Lung microvascular endothelial cell (primary cell): ENCODE measurements around the gene FLT1. TPM values are rescaled to one million over a fixed set of nuclear protein-coding genes. Genes with fewer than 3 reads are reported as not detected.

ENCODE experiments used
- DNase-seq, 2 donors: peaks; one replicate each; pipeline versions ENCODE4 v3.0.0 to v3.0.0-alpha.2; 2010; ENCODE audit warnings: low read depth in 2 of 2
- total RNA-seq: library from RNA; depleted of rRNA; stranded (reverse); fragments of >200 nt; gene quantifications from 2 replicates; pipeline ENCODE4 v1.2.1, GENCODE V29; 2014

FLT1 gene
- total RNA-seq, 1 donor from 2014 or later: 3.4 TPM

DNA sequence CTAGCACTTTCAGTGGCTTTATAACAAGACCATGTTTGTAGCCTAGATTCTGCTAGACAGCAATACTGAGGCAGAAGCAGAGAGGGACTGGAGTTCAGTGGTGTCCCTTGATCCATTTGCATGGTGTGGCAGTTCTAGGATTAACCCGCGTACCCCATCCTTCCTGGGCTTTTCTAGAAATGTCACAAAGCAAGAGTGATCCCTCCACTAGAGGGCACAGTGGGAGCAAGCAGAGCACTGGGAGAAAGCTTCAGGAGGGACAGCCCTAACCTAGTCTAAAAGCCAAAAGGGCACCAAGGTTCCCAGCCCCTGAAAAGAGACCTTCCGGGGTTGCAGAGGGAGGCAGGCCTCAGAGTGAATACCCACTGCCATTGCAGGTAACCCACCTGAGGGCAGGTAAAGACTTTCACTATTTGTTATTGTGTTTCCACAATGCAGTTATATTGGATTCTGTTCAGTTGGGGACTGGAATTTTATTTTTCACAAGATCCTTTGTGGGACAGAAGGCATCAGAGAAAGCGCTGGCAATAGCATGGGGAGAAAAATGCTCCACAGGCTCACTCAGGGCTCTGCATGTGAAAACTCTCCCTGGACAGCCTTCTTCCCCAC is 170.6 kb downstream of the FLT1 start:
- DNase-seq: peak; percentile 83 to 85

DNA sequence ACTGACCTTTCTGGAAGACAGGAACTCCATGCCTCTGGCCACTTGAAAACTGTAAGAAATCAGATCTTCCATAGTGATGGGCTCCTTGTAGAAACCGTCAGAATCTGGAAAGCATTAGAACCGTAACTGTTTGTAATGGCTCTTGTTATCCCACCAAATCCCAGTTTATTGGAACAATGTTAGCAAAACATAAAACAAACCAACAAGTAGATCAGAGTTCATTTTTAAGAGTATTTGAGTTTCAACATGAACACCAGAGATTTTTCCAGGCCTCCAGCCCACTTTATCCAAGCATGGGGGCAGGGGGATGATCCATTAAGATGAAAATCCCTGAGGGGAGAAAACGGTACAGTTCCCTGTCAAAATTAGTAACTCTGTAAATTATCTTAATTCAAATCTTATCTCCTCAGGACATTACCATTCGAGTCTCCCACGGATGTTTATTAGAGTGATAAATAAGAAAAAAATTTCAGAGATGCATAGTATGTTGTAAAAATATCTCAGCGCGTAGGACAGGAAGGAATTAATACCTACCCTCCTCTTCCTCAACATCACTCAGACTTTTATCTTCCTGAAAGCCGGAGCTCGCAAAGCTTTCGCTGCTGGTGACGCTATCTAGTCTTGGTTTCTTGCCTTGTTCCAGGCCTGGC is 172.5 kb downstream of the FLT1 start:
- DNase-seq: peak in 1 of 2 donors; percentile 73

DNA sequence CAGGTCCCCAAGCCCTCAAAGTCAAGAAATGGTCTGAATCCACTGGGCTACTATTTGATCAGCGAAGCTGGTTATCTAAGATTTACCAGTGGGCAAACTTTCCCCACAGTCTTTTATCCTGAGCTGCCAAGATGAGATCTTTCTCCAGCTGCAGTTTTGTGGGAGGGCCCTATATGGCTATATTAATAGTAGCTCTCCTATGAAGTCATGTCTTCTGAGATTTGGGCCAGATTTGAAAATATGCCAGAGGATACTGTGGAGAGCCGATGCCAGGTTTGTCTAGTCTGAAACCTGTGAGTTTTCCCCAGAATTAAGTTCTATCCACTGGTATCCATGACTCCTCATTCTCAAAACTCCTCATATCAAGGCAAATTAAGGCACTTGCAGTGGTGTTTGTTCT is 173.2 kb downstream of the FLT1 start:
- DNase-seq: peak in 1 of 2 donors; percentile 44

DNA sequence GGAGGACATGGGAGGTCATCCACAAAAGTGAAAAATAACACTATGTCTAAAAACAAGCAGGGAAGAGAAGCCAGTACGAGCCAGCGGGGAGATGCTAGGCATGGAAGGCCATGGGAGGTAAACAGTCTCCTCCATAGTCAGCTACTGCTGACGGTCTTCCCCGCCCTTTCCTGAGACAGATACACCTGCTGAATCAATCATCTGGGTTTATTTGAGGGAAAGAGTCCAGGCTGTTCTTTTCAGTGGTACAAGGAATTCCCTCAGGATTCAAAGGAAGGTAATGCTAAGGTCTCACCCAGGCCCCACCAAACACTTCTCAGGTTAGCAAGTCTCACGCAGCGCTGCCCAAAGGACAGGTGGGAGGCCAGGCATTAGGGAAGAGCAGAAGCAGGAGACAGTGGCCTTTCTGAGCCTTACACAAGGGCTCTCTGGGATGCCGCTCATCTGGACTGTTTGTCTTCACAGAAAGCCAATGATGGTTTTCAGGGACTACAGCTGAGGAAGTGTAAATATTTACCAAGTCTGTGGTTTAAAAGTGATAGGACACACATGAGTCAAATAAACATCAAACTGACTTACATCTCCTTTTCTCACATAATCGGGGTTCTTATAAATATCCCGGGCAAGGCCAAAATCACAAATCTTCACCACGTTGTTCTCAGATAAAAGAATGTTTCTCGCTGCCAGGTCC is 173.9 kb downstream of the FLT1 start:
- DNase-seq: no peak

DNA sequence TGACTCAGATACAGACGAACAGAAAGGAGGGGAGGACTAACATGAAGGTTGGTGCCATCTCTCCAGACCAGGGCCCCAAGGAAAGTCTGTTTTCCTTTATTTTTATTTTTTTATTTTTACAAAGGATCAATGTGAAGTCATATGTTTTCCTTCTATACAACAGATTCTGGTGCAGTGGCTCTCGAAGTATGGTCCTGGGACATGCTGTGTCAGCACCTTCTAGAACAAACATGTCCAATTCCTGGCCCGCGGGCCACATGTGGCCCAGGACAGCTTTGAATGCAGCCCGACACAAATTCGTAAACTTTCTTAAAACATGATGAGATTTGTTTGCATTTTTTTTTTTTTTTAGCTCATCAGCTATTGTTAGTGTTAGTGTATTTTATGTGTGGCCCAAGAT is 174.7 kb downstream of the FLT1 start:
- DNase-seq: no peak

DNA sequence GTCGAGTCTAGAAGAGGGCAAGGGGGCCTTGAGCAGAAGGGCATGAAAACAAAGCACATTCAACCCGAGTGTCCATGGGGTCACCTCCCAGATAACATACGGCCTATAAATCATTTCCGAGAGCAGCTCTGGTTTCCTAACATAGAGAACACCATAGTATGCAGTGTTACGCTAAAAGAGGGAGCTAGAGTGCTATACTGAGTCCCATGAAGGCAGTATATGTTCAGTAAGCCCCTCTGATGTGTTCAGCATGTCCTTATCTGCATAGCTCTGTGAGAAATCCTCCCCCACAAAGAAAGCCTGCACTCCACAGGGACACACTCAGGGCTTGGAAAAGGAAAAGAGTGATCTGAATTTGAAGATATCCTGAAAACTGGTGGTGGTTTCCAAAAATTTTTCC is 175.4 kb downstream of the FLT1 start:
- DNase-seq: no peak

DNA sequence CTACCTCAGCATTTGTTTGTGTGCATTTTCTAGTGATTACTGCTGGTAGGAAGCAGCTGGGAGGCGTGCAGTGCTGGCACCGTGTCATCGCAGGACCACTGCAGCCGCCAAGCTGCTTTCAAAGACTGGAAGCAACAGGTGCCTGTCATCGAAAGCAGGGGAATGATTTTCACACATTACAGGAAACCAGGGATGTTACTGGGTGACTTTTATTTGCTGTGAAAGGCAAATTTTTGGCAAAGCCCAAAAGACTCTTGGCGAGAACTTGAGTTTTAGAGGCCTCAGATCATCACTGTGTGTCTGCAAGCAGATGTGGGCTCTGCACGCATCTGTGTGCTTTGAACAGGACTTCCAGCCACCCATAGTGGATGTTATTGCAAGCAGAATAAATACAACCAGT is 176.4 kb downstream of the FLT1 start:
- DNase-seq: peak in 1 of 2 donors; percentile 31

DNA sequence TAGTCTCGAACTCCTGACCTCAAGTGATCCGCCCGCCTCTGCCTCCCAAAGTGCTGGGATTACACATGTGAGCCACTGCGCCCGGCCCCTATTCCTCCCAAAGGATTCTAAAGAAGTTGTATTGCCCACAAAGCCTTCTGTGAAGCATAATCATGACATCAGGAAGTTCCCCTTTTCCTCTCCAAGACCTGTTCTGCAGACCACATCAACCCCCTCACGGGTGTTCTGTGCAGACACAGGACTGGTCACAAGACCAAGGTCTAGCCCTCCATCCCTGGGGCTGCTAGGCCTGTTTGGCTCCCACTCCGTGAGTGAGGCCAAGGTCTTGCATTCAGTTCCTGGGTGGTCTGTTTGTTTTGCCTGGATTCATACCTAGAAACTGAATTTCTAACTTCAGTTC is 178.1 kb downstream of the FLT1 start:
- no peak for DNase-seq

DNA sequence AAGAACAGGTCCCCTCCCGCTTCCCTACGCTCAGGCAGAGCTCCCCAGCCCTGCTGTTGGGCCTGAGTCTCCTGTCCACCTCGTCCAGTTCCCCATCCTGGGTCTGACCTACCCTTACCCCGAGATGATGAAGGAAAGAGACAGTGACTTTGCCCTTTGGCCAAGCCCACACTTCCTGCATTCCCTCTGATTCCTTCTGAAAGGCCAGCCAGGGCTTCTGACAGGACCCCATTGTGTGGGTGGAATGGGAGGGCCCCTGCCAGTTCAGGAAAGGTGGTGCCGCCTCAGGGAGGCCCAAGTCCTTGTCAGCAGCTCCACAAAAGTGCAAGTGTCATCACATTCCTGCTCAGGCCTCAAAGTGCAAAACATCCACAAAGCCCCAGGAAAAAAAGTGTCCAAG is 178.8 kb downstream of the FLT1 start:
- no peak for DNase-seq

DNA sequence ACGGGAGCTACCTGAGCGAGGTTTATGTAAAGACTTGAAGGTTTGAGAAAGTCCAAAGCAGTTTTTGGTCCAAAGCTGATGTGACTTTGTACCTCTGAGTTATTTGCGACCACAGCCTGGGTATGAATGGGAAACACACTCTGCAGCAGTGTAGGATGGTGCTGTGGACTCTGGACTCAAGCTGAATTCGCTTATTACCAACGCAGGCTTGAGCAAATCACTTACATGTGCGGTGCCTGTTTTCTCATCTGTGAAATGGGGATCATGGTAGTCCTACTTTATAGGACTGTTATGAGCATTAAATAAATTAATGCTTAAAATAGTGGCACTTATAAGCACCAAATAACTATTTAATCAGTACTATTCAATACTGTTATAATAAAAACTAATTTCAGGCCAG is 180.0 kb downstream of the FLT1 start:
- no peak for DNase-seq

DNA sequence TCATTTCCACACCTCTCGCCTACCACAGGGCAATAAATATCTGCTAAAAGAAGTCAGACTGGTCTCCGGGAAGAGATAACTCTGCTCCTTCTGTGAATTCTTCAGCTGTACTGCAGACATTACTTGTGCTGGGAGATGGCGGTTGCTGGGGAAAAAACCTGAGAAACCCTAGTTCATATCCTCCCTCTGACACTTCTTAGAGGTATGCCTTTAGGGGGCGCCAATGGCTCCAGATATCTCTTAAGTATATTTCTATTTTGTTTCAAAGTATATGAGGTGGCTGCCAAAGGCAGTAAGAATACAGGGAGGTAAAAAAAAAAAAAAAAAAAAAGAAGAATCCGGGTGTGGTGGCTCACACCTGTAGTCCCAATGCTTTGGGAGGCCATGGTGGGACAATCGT is 181.3 kb downstream of the FLT1 start:
- DNase-seq: peak; percentile 48 to 80

DNA sequence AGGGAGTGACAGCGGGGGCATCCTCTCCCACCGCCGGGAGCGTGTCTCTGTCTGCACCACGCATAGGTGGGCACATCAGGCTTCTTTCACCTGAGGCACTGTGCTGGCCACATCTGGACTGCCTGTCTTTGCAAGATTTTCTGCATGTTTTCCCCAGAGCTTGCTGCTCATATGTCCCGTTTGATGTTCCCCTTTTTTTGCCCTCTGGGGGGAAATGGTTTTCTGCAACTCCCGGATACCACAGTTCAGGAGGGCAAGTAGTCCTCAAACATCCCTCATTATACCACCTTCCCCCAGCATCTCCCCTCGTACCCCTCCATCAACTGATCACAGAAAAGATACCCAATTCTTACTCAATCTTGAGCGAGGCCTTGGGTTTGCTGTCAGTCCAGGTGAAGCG is 188.6 kb downstream of the FLT1 start:
- no peak for DNase-seq

DNA sequence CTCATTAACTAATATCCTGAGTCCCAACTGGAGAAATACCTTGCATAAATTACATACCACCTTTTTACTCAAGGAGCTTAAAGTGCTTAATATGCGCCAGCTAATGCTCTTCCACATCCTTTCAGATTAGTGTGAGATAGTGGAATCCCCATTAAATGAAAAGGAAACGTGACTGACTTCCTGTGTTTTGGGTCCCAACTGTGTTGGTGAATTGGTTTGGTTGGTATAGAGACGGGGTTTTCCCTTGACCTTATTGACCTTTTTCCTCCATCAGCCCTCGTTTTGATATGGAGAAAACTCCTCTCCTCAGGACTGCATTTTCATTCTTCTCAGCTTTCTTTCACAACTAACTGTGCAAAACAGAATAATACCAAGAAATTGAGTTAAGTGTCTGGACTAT is 193.1 kb downstream of the FLT1 start:
- peak; percentile 62 to 64 for DNase-seq

DNA sequence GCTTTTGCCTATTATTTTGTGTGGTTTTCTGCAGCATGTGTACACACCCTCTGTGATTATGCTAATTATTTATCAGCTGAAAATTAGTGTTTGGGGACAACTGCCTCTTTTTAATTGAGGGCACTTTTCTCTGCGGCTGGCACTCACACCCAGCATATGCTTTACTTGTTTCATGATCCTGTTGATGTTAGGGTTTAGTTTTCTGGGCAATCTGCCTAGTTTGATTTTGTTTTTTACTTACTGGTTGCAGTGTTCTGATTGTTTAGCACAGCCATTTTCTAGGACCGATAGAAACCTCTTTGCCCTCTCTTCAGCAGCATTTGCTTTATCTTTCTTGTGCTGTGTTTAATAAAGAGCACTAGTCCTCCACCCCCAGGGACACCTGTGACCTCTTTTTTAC is 195.0 kb downstream of the FLT1 start:
- no peak for DNase-seq

DNA sequence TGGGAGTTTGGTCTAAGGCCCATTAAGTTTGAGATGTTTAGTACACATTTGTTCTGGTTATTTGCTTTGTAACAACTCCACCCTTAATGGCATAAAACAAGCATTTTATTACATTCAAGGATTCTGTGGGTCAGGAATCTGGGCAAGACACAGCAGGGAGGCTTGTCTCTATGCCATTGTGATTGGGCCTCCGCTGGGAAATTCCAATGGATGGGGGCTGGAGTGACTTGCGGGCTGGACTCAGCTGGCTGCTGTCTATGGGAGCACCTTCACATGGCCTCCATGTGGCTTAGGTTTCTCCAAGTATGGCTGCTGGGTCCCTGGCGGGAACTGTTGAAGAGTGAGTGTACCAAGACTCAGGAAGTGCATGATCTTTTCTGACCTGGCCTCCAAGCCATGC is 197.6 kb downstream of the FLT1 start:
- DNase-seq: no peak

DNA sequence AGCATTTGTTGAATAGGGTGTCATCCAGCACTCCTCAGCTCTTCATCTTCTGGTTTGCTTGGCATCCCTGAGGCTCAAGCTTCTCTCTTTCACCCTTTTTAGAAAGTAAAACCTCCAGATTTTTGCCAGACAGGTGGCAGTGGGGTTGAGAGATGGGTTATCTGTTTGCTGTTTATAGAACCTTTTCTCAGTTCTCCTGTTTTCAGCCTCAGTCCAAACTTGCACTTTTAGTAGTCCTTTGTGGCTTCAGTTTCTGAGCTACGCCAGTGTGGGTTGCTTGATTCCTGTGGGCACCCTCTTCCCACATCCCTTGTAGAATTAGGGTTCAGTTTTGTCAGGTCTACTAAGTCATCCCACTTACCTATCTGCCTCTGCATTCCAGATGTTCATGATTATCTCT is 208.7 kb downstream of the FLT1 start:
- no peak for DNase-seq

DNA sequence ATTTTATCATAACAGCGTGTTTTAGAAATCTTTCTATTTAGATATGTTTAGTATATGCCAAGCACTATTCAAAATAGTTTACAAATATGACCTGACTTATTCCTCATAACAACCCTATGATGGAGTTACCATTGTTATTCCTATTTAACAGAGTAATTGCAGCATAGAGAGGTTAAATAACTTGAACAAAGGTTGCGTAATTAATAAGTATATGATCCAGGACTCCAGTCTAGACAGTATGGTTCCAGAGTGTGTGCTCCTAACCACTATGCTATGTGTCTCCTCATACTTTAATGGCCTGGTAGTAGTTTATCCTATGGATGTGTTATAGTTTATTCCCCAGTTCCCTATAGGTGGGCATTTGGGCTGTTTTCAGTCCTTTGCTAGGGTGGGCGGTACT is 211.3 kb downstream of the FLT1 start:
- DNase-seq: no peak

DNA sequence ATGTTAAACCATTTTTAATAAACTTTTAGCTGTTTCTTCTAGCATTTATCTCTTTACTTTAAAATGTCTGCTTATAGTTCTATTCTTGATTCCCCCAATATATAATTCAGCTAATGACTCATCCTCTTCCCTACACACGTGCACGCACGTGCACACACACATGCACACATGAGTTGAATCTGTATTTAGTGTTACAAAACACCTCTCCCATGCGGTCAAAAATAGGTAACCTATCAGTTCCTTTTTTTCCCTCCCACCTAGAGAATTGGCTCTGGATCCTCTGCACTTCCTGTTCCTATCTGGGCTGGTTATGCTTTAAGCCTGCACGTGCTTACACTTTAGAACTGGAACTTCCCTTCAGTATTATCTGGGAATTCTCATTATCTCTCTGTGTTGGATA is 212.5 kb downstream of the FLT1 start:
- DNase-seq: peak in 1 of 2 donors; percentile 58

DNA sequence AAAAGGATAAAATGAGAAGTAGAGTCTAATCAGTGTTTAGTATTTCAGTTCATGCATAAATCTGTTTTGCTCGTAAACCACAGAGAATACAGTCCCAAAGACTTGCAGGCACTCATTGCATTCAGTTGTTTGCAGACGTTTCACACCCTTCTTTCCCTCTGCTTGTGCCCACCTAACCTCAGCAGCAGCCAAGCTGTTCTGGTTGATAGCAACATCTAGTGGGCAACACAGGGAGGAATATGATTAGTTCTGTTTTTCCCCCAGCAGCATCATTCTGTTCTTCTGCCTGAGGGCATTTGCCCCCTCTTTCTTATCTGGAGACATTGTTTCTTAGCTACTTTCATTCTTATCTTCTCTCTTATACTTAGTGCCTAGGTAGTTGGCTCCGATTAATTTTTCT is 221.0 kb downstream of the FLT1 start:
- DNase-seq: peak in 1 of 2 donors; percentile 19

DNA sequence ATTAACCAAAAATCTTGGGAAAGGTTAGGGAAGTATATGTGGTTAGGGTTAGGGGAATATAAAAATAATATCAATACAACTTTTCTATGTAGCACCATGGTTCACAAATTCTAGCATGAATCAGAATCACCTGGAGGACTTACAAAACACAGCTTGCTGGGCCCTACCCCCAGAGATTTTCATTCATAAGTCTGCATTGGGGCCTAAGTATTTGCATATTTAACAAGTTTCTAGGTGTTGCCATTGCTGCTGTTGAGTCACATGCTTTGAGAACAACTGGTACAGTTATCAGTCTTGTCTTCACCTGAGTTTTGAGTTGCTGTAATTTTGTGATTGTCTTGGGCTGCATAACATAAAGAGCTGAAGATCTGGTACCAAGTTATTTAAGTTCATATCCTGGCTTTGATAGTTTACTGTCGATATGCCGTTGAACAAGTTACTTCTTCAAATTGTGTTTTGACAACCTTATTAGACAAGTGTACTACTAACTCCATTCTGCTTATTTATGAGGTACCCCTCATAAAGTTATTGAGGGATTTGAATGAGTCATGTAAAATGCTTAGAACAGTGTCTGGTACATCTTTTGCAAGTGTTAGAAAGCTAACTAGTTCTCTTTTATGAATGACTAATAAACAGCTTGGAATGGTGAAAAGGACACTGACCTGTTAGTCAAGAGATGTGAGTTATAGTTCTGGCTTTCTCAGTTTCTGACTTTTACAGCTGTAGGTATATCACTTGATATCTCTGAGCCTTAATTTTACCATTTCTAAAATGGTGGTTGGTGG is 223.7 kb downstream of the FLT1 start:
- DNase-seq: no peak

DNA sequence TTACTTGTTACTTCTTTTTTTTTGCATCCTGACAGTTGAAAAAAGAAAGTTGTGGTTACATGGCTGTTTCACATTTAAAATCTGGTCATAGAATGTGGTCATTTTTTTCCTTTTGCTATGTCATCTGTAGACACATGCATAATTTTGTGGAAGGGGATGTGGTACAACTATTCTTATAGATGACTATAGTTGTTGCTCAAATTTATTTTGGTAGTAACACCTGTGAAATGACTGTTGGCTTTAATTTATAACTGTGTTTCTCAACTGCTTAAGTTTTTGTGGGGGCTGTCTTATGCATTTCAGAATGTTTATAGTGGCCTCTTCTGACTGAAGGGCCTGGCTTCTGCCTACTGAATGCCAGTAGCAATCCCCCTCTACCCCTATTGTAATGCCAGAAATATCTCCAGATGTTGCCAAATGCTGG is 226.1 kb downstream of the FLT1 start:
- no peak for DNase-seq

DNA sequence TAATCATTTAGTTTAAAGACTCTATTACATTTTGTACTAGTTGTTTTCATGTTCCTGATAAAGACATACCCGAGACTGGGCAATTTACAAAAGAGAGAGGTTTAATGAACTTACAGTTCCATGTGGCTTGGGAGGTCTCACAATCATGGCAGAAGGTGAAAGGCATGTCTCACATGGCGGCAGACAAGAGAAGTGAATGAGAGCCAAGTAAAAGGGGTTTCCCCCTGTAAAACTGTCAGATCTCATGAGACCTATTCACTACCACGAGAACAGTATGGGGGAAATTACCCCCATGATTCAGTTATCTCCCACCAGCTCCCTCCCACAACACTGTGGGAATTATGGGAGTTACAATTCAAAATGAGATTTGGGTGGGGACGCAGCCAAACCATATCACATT is 227.4 kb downstream of the FLT1 start:
- DNase-seq: no peak
